GM12878 (cell line): ENCODE measurements around the gene N4BP2L1.
A peak's percentile ranks its signal among the peaks of the same experiment; 100 is the strongest.

Experiments
- DPF2 ChIP-seq: fragments of 450-650 bp; IDR thresholded peaks from 2 replicates; pipeline ENCODE4 v1.6.1; 2017; ENCODE audit warnings: mild to moderate bottlenecking
- HCFC1 ChIP-seq: fragments of 150-350 bp; IDR thresholded peaks from 2 replicates; pipeline ENCODE4 v1.6.1; 2014; ENCODE audit warnings: low read length
- POLR2A ChIP-seq: IDR thresholded peaks from 2 replicates; pipeline ENCODE4 v1.6.1; 2011; ENCODE audit warnings: low read depth, mild to moderate bottlenecking, low read length
- RAD21 ChIP-seq: IDR thresholded peaks from 2 replicates; pipeline ENCODE4 v1.6.1; 2011; ENCODE audit warnings: mild to moderate bottlenecking, low read depth, low read length, moderate library complexity; ENCODE audit not compliant: insufficient read depth
- TARDBP ChIP-seq: IDR thresholded peaks from 2 replicates; pipeline ENCODE4 v1.6.1; 2016; ENCODE audit warnings: borderline replicate concordance
- ZBTB33 ChIP-seq: fragments of 450-650 bp; IDR thresholded peaks from 2 replicates; pipeline ENCODE4 v1.6.1; 2017; ENCODE audit warnings: mild to moderate bottlenecking

GRCh38 chr13:32443111-32443510, 15.2 kb upstream of the N4BP2L1 start:
- TF ChIP-seq DPF2 (no peak), POLR2A (no peak), TARDBP (no peak), RAD21 (peak; percentile 67), HCFC1 (no peak), ZBTB33 (no peak)
